Measurements from ENCODE around the gene SMCO3.
A peak's percentile ranks its signal among the peaks of the same experiment; 100 is the strongest.

SMCO3 gene

DNA sequence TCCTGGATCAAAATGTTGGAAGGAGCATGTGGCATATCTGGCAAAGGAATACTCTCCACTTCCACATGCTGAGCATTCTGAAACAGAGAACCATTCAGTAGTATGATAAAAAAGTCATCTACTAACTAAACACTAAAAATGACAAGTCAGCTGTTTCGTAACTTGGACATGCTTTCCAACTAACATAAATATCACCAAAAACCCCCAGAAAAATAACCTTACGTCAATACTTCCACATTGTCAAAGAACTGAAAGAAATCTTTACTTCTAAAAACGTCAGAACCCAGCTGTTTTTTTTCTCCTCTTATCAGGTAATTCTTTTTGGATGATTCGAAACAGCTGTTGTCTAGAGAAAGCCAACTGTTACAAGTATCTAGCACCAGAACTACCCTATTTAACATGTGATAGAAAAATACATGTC is 18.9 kb downstream of the SMCO3 start:
- Histone ChIP-seq H3K9me3 (ENCODE audit: control insufficient read depth, low read length) (no peaks in the 10 kb centered on the region), H3K36me3 (ENCODE audit: control insufficient read depth, insufficient read depth, low read length, severe bottlenecking) (peaks cover 88% of the 10 kb centered on the region), H3K4me1 (ENCODE audit: control insufficient read depth, insufficient read depth, low read length) (peaks cover 6% of the 10 kb centered on the region), H3K27me3 (replicated peaks; ENCODE audit: control insufficient read depth, insufficient read depth, low read length) (no peaks in the 10 kb centered on the region), H3K4me3 (ENCODE audit: low read length) (no peak overlapping the region), H3K9ac (ENCODE audit: low read length) (no peak overlapping the region)
- DNase-seq (ENCODE audit: low read depth), result no peak

DNA sequence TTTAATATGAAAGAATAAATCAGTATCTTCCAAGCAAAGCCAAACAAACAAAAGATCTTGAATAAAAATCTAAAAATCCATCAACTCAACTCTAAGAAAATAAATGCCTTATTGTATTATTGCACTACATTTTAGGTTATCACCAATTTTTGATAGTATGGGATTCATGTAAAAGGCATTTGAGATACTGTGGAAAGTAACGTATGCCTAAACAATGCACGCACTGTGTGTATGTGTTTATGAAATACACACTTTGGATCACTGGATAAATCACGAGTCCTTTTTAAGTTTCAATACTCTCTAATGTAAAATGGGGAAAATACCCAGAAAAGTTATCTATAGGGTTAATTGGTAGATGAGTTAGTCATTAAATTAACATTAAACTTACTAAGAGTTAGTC is 28.4 kb downstream of the SMCO3 start:
- Histone ChIP-seq H3K27me3 (replicated peaks; ENCODE audit: control insufficient read depth, insufficient read depth, low read length) (no peaks in the 10 kb centered on the region), H3K36me3 (ENCODE audit: control insufficient read depth, insufficient read depth, low read length, severe bottlenecking) (peaks cover 67% of the 10 kb centered on the region), H3K9ac (ENCODE audit: low read length) (no peak overlapping the region), H3K9me3 (ENCODE audit: control insufficient read depth, low read length) (no peaks in the 10 kb centered on the region), H3K4me1 (ENCODE audit: control insufficient read depth, insufficient read depth, low read length) (peaks cover 9% of the 10 kb centered on the region), H3K4me3 (ENCODE audit: low read length) (no peak overlapping the region)
- DNase-seq (ENCODE audit: low read depth), result no peak

DNA sequence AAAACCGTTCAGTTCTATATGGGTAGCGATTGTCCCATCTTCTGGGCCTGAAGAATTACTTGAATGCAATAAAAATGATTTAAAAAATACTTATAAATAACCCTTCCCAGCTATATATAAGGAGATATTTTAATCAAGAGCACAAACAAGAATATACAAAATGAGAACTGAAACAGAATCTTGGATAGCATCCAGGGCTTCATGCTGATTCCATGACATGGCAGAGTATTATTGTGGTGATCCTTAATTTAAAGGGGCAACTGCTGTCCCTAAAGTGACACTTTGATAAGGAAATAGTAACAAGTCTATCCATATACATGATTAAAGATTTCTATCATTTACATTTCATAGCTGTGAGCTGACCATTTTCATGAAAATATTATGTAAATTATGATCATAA is 29.5 kb downstream of the SMCO3 start:
- H3K9ac ChIP-seq (ENCODE audit: low read length), result no peak overlapping the region
- H3K9me3 ChIP-seq (ENCODE audit: control insufficient read depth, low read length), result no peaks in the 10 kb centered on the region
- peaks cover 56% of the 10 kb centered on the region for H3K36me3 ChIP-seq (ENCODE audit: control insufficient read depth, insufficient read depth, low read length, severe bottlenecking)
- no peaks in the 10 kb centered on the region for H3K27me3 ChIP-seq (replicated peaks; ENCODE audit: control insufficient read depth, insufficient read depth, low read length)
- H3K4me3 ChIP-seq (ENCODE audit: low read length), result no peak overlapping the region
- H3K4me1 ChIP-seq (ENCODE audit: control insufficient read depth, insufficient read depth, low read length), result peaks cover 9% of the 10 kb centered on the region
- no peak for DNase-seq (ENCODE audit: low read depth)

DNA sequence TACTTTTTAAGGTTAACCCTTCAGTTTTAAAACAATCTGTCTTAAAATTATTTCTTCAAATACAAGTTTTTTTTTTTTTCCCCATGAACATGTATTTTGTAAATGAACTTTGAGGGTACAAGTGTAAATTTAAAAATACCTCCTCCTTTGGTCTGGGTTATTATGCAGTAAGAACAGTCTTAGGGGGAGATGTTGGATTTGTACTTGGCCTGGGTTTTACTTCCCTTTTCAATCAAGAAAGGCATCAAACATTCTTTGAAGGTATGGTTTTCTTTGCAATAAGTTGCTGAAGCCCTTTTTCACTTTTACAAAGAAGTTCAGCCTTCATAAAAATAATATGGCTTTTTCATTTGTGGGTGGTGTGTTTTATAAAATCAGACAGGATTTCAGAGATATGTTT is 31.2 kb downstream of the SMCO3 start:
- no peak for DNase-seq (ENCODE audit: low read depth)
- H3K9ac ChIP-seq (ENCODE audit: low read length), result no peak overlapping the region
- H3K4me3 ChIP-seq (ENCODE audit: low read length), result no peak overlapping the region
- no peaks in the 10 kb centered on the region for H3K9me3 ChIP-seq (ENCODE audit: control insufficient read depth, low read length)
- H3K27me3 ChIP-seq (replicated peaks; ENCODE audit: control insufficient read depth, insufficient read depth, low read length), result no peaks in the 10 kb centered on the region
- peaks cover 40% of the 10 kb centered on the region for H3K36me3 ChIP-seq (ENCODE audit: control insufficient read depth, insufficient read depth, low read length, severe bottlenecking)
- H3K4me1 ChIP-seq (ENCODE audit: control insufficient read depth, insufficient read depth, low read length), result peaks cover 9% of the 10 kb centered on the region

DNA sequence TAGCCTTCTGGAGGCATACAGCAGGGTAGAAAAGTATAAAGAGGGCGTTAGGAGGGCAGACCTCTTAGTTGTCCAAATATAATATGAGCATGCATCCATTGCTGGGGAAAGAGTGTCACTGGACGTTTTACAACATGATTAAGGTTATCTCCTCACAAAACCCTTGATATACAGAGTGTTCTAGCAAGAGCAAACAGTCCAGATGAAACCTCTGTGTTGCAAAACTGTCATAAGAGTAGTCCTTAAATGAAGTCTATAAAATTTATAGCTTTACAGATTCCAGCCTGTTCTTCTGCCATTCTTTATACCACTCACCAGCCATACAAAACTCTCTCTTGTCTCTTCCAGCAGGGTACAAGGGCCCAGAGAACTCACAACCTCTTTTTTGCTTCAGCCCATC is 32.4 kb downstream of the SMCO3 start:
- H3K36me3 ChIP-seq (ENCODE audit: control insufficient read depth, insufficient read depth, low read length, severe bottlenecking), result peaks cover 28% of the 10 kb centered on the region
- no peaks in the 10 kb centered on the region for H3K27me3 ChIP-seq (replicated peaks; ENCODE audit: control insufficient read depth, insufficient read depth, low read length)
- H3K9me3 ChIP-seq (ENCODE audit: control insufficient read depth, low read length), result no peaks in the 10 kb centered on the region
- no peak overlapping the region for H3K4me3 ChIP-seq (ENCODE audit: low read length)
- H3K4me1 ChIP-seq (ENCODE audit: control insufficient read depth, insufficient read depth, low read length), result peaks cover 21% of the 10 kb centered on the region
- H3K9ac ChIP-seq (ENCODE audit: low read length), result no peak overlapping the region
- DNase-seq (ENCODE audit: low read depth), result no peak

DNA sequence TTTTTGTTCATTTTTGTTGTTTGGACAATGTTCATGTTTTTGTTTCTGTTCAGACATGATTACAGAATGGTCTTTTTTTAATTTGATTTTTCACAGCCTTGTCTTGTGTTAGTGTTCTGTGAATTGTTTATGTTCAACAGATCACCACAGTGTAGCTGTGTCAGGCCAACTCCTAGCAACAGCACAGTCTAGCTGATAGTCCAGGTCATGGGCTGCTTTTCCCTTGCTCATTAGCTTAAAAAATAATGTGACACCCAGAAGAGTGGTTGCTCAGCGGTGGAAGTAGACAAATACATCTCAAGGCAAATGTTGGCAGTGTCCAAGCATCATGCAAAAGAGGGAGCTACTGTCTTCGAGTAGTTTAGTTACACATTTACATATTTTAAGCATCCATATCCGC is 33.1 kb downstream of the SMCO3 start:
- peaks cover 21% of the 10 kb centered on the region for H3K36me3 ChIP-seq (ENCODE audit: control insufficient read depth, insufficient read depth, low read length, severe bottlenecking)
- H3K9me3 ChIP-seq (ENCODE audit: control insufficient read depth, low read length), result no peaks in the 10 kb centered on the region
- H3K9ac ChIP-seq (ENCODE audit: low read length), result no peak overlapping the region
- no peak for DNase-seq (ENCODE audit: low read depth)
- no peak overlapping the region for H3K4me3 ChIP-seq (ENCODE audit: low read length)
- peaks cover 28% of the 10 kb centered on the region for H3K4me1 ChIP-seq (ENCODE audit: control insufficient read depth, insufficient read depth, low read length)
- H3K27me3 ChIP-seq (replicated peaks; ENCODE audit: control insufficient read depth, insufficient read depth, low read length), result no peaks in the 10 kb centered on the region

DNA sequence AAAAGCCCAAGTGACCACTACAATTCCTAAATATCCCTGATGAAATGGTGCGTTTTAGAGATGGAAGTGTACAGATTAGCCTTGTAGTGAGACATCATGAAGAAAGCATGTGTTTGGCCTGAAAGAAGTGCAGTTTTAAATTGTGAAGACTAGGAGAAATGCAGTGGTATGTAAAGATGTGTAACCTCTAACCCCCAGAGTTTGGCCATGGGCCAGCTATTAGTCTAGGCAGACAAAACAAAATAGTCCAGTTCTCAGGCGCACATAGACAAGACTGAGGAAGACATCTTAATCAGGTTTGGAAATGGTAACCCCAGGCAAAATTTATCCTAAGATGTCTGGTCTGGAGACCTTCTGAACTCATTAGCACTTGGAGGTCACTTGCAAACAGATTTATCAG is 34.1 kb downstream of the SMCO3 start:
- H3K4me1 ChIP-seq (ENCODE audit: control insufficient read depth, insufficient read depth, low read length), result peaks cover 30% of the 10 kb centered on the region
- peaks cover 10% of the 10 kb centered on the region for H3K36me3 ChIP-seq (ENCODE audit: control insufficient read depth, insufficient read depth, low read length, severe bottlenecking)
- no peaks in the 10 kb centered on the region for H3K9me3 ChIP-seq (ENCODE audit: control insufficient read depth, low read length)
- no peak overlapping the region for H3K4me3 ChIP-seq (ENCODE audit: low read length)
- H3K27me3 ChIP-seq (replicated peaks; ENCODE audit: control insufficient read depth, insufficient read depth, low read length), result no peaks in the 10 kb centered on the region
- DNase-seq (ENCODE audit: low read depth), result no peak
- H3K9ac ChIP-seq (ENCODE audit: low read length), result no peak overlapping the region

DNA sequence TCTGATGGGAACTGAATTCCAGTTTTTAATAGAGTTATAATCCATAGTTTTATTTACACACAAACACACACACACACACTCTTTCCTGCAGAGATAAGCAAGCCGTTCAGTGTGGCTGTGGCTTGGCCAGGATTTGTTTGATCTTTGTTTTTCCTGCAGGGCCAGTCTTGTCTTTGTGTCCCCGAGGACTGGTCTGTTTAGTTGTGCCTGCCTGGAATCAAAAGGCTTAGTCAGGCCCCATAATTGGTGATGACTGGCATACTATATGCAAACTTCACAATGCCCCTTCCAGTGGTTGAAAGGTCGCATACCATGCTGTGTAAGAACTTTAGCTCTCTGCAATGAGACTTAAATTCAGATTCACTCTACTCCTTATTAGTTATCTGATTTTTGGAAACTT is 36.7 kb downstream of the SMCO3 start:
- Histone ChIP-seq H3K27me3 (replicated peaks; ENCODE audit: control insufficient read depth, insufficient read depth, low read length) (no peaks in the 10 kb centered on the region), H3K4me1 (ENCODE audit: control insufficient read depth, insufficient read depth, low read length) (peaks cover 34% of the 10 kb centered on the region), H3K4me3 (ENCODE audit: low read length) (peak overlapping the region; percentile 98), H3K9me3 (ENCODE audit: control insufficient read depth, low read length) (no peaks in the 10 kb centered on the region), H3K36me3 (ENCODE audit: control insufficient read depth, insufficient read depth, low read length, severe bottlenecking) (no peaks in the 10 kb centered on the region), H3K9ac (ENCODE audit: low read length) (peak overlapping the region; percentile 99)
- peak; percentile 38 for DNase-seq (ENCODE audit: low read depth)

DNA sequence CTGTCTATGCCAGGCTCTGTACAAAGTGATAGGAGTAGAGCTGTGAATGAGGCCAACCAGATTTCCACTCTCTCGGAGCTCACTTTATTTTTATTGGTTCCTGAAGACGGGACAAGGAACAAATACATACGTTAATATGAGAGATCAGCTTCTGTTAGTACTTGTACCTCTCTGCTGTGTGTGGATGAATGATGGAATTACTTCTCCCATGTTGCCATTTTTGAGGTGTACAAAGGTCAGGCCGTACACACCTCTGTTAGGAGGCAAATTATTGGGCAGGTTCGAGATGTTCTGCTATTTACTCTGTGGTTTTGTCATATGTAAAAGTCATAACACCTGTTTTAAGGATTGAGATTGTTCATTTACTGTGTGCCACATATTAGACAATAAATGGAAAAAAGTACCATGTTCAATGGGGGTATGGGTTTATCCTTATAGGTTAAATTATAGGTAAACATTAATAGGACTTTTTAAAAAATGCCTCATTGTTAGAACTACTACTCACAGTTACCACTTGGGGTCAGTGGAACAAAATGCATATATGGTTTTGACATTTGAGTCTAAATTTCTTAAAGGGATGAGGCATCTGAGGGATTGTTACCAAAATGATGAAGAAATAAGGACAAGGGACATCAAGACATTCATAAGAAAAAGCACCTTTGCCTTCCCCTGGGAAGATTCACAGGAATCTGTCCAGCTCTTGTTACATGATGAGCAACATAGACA is 37.6 kb downstream of the SMCO3 start:
- no peaks in the 10 kb centered on the region for H3K9me3 ChIP-seq (ENCODE audit: control insufficient read depth, low read length)
- H3K4me3 ChIP-seq (ENCODE audit: low read length), result peak overlapping the region; percentile 98
- peak overlapping the region; percentile 99 for H3K9ac ChIP-seq (ENCODE audit: low read length)
- DNase-seq (ENCODE audit: low read depth), result peak; percentile 52
- H3K4me1 ChIP-seq (ENCODE audit: control insufficient read depth, insufficient read depth, low read length), result peaks cover 31% of the 10 kb centered on the region
- H3K27me3 ChIP-seq (replicated peaks; ENCODE audit: control insufficient read depth, insufficient read depth, low read length), result no peaks in the 10 kb centered on the region
- H3K36me3 ChIP-seq (ENCODE audit: control insufficient read depth, insufficient read depth, low read length, severe bottlenecking), result no peaks in the 10 kb centered on the region

DNA sequence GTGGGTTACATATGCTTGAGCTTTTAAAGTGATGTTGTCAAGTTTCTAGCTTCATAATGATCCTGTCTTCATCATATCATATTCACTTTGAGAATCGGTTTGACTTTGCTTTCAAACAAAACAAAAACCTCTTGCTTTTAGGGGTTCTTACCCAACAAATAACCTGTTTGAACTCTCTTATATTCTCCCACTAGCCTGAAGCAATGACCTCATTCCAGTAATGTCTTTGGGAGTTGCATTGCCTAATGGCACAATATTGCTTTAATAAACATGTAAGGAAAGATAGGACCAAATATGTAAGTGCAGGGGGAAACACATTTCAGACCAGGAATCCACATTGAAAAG is 38.4 kb downstream of the SMCO3 start:
- peak; percentile 83 for DNase-seq (ENCODE audit: low read depth)
- H3K4me3 ChIP-seq (ENCODE audit: low read length), result peak overlapping the region; percentile 98

DNA sequence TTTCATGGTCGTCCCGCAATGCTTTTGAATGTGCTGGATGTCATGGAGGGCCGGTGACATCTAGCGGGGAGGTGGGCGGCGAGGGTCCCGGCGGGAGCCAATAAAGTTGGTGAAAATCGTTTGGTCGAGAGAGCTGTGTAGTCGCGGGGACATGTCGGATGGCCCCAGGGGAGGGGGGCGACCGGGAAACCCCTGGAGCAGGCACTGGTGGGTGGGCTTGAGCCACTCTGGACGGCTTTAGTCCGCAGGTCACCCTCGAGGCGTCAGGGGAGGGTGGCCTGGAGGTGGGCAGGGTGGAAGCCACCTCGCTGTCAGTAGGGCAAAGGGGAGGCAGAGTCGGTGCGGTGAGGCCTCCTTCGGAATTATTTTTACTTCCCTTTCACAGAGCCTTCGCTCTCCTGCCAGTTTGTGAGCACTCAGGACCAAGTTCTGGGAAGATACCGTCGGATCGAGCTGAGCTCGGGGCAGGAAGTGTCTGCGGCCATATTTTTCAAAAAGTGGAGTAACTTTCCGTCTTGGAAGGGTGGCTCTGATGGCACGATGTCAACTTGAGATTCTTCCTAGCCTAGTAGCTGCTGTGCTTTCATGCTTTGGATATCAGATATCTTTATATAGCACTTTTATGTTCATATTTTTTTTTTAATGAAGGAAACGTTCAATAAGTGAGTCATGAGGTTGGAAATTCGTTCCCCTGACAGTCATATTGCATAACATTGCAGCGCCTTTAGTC is 38.9 kb downstream of the SMCO3 start:
- no peaks in the 10 kb centered on the region for H3K27me3 ChIP-seq (replicated peaks; ENCODE audit: control insufficient read depth, insufficient read depth, low read length)
- peak; percentile 80 for DNase-seq (ENCODE audit: low read depth)

More for the DNA sequence above, 38.4 kb downstream of the SMCO3 start:
- Histone ChIP-seq H3K9me3 (ENCODE audit: control insufficient read depth, low read length) (no peaks in the 10 kb centered on the region), H3K36me3 (ENCODE audit: control insufficient read depth, insufficient read depth, low read length, severe bottlenecking) (no peaks in the 10 kb centered on the region), H3K4me1 (ENCODE audit: control insufficient read depth, insufficient read depth, low read length) (peaks cover 34% of the 10 kb centered on the region), H3K9ac (ENCODE audit: low read length) (peak overlapping the region; percentile 99), H3K27me3 (replicated peaks; ENCODE audit: control insufficient read depth, insufficient read depth, low read length) (no peaks in the 10 kb centered on the region)

More for the DNA sequence above, 38.9 kb downstream of the SMCO3 start:
- Histone ChIP-seq H3K9me3 (ENCODE audit: control insufficient read depth, low read length) (no peaks in the 10 kb centered on the region), H3K4me1 (ENCODE audit: control insufficient read depth, insufficient read depth, low read length) (peaks cover 34% of the 10 kb centered on the region), H3K36me3 (ENCODE audit: control insufficient read depth, insufficient read depth, low read length, severe bottlenecking) (no peaks in the 10 kb centered on the region), H3K4me3 (ENCODE audit: low read length) (peak overlapping the region; percentile 98), H3K9ac (ENCODE audit: low read length) (peak overlapping the region; percentile 99)

Data from adipocyte (in vitro differentiated cells).